GM12892 (cell line): ENCODE data around the gene PSD2.

ENCODE experiments used
- POLR2A ChIP-seq: IDR thresholded peaks from 2 replicates; pipeline ENCODE4 v1.6.1; 2011; ENCODE audit warnings: low read depth, low read length, control low read depth
- TAF1 ChIP-seq: IDR thresholded peaks from 2 replicates; pipeline ENCODE4 v1.6.1; 2011; ENCODE audit warnings: low read depth, mild to moderate bottlenecking, control low read depth, low read length, borderline replicate concordance

GRCh38 chr5:139807647-139808030, 12.0 kb downstream of the PSD2 start:
- TF ChIP-seq POLR2A: no peak
- no peak for TF ChIP-seq TAF1
